ENCODE results near the gene ZNF221. TPM values are rescaled to one million over a fixed set of nuclear protein-coding genes. Genes with fewer than 3 reads are reported as not detected.
"Not testable (repeated sequence)": the region's sequence is repeated elsewhere in the genome, so short reads cannot be mapped to it uniquely, and the experiment has no call there.

ZNF221 gene
- polyA plus RNA-seq, 3 donors: 0.67 to 2.6 (median 0.77) TPM

DNA sequence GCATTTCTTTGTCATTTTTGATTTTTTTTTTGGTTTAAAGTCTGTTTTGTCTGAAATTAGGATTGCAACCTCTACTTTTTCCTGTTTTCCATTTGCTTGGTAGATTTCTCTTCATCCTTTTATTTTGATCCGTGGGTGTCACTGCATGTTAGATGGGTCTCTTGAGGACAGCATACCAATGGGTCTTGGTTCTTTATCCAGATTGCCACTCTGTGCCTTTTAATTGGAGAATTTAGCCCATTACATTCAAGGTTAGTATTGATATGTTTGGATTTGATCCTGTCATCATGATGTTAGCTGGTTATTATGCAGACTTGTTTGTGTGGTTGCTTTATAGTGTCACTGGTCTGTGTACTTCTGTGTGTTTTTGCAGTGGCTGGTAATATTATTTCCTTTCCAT, 3.6 kb upstream of the ZNF221 start:
- not testable (repeated sequence) for H3K27ac ChIP-seq (ENCODE audit: low read depth, low read length)
- 0 to 3% (median 0%) methylated on average over 1 of the region's 1 CpG for WGBS, 3 donors

DNA sequence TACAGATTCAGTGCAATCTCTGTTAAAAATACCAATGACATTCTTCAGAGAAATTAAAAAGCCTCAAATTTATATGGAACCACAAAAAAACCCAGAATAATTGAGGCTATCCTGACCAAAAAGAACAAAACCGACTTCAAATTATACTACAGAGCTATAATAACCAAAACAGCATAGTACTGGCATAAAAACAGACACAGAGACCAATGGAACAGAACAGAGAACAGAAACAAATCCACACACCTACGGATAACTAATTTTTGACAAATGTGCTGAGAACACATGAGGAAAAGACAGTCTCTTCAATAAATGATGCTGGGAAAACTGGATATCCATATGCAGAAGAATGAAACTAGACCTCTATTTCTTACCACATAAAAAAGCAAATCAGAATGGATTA, 1.2 kb upstream of the ZNF221 start:
- H3K27ac ChIP-seq (ENCODE audit: low read depth, low read length): not testable (repeated sequence)
- 81 to 92% (median 91%) methylated on average over 2 of the region's 2 CpGs for WGBS, 3 donors

DNA sequence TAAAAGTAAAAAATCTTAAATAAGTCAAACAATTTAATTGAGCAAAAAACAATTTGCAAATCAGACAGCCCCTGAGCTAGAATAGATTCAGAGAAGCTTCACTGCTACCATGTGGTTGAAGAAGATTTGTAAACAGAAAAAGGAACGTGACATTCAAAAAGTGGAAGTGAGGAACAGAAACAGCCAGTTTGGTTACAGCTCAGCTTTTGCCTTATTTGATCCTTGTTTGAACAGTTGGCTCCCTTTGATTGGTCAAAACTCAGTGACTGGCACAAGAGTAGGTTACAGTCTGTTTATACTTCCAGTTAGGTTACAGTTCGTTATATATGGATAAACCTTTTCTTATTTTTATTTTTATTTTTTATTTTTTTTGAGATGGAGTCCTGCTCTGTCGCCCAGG, 5.8 kb downstream of the ZNF221 start:
- no peak overlapping the region for H3K27ac ChIP-seq (ENCODE audit: low read depth, low read length)
- 85 to 92% (median 86%) methylated on average over 3 of the region's 3 CpGs for WGBS, 3 donors

DNA sequence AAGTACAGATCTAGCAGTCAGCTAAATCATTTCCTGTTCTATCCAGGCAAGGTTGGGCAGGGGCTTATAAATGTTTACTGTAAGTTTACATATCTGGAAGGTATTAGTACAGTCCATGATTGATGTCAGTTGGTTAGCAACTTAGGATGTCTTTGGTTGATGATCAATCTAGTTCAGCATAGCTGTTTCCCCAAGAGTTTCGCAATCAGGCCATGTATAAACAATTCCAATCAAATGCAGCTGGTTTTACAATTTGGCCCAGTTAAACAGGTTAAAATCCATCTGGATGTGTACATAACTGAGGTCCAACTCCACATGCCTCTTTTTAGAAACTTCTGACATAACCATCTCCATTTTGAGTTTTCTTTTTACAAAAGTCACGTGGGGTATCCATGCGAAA, 6.9 kb downstream of the ZNF221 start:
- H3K27ac ChIP-seq (ENCODE audit: low read depth, low read length): no peak overlapping the region
- WGBS, 3 donors: 90 to 97% (median 96%) methylated on average over 3 of the region's 3 CpGs

DNA sequence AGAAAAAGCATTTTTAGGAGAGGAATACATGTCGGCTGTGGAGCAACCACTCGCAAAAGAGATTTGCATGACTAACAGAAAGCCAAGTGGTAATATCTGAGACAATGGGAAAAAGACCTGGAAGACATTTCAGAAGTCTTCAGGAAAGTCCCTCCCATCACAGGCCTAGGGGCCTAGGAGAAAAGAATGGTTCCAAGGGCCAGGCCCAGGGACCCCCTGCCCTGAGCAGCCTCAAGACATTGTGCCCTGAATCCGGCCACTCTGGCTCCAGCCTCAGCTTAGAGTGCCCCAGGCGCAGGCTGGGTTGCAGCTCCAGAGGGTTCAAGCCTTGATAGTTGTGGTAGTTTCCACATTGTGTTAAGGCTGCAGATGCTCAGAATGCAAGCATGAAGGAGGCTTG, 9.4 kb downstream of the ZNF221 start:
- WGBS, 3 donors: 71 to 73% (median 72%) methylated on average over 4 of the region's 4 CpGs
- H3K27ac ChIP-seq (ENCODE audit: low read depth, low read length): no peak overlapping the region

DNA sequence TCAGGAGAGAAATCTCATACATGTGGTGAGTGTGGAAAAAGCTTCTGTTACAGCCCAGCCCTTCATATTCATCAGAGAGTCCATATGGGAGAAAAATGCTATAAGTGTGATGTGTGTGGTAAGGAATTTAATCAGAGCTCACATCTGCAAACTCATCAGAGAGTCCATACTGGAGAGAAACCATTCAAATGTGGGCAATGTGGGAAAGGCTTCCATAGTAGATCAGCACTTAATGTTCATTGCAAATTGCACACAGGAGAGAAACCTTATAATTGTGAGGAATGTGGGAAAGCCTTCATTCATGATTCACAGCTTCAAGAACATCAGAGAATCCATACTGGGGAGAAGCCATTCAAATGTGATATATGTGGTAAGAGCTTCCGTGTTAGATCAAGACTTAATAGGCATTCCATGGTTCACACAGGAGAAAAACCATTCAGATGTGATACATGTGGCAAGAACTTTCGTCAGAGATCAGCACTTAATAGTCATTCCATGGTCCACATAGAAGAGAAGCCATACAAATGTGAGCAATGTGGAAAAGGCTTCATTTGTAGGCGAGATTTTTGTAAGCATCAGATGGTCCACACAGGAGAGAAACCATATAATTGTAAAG, 15.2 kb downstream of the ZNF221 start:
- H3K27ac ChIP-seq (ENCODE audit: low read depth, low read length): no peak overlapping the region
- WGBS, 3 donors: 95 to 97% (median 96%) methylated on average over 3 of the region's 3 CpGs

DNA sequence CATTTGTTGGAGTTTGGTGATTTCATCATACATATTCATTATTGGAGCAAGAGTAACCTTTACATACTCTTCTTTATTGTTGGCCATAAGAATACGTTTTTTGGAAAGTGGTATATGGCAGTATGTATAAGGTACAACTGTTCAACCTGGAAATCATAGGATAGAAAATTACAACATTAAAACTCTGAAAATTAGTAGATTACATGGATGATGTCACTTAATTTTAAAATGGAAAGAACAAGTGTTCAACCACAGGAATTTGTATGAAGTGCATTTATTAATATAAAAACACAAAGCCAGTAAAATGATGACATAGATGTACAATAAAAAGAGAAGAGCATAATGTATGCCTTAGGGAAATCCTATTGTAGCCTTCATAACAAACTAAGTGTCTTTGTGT, 25.7 kb downstream of the ZNF221 start:
- 87 to 92% (median 90%) methylated on average over 1 of the region's 1 CpG for WGBS, 3 donors
- no peak overlapping the region for H3K27ac ChIP-seq (ENCODE audit: low read depth, low read length)

DNA sequence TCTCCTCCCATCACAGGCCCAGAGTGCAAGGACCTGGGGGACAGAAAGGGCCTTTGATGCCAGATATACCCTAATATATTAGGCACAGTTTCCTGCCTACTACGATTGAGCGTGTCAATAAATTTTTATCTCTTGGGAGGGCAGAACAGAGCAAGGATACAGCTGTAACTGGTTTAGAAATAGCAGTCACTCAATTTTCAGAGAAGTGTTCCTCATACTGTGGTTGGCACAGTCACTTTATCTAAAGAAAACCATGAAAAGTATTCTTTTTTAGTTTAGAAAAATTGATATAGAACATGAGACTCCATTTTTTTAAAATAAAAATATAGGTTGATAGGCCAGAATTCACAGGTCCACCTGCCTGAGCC, 32.5 kb downstream of the ZNF221 start:
- WGBS, 3 donors: 54 to 62% (median 57%) methylated on average over 2 of the region's 2 CpGs
- no peak overlapping the region for H3K27ac ChIP-seq (ENCODE audit: low read depth, low read length)

DNA sequence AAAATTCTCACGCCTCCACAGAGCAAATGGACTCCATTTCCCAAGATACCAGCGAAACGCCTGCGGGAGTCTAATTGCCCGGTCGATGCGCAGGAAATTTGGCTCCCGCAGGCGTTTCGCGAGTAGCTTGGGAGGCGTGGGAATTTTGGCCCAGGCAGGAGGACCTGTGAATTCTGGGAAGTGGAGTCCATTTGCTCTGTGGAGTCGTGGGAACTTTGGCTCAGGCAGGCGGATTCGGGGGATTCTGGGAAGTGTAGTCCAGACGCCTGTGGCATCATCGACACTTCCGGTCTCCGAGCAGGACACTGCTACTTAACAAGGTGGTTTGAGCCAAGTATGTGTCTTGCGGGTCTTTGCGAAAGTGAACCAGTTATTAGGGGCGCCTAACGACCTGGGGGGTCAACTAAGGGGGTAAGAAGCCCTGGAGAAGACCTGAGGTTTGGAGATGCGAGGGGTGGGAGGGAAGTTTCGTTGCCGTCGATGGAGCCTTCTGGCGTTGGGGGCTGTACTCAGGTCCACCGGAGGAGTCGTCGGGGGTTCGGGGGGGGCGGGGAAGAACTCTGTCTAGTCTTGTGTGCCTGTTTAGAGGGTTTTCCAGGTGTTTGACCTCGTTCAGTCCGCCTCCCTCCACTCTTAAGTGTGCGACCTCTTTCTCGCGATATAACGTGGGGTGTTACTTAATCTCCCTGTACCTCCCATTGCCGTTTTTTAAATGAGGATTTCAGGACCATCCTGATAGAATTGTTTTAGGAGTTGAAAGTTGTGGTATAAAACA, 33.1 kb downstream of the ZNF221 start, which contains the start of gene ZNF155:
Gene ZNF155, plus strand, starts transcription at position 277 of the 775 bp plus-strand sequence. CDS start 4,356 bp downstream, outside the sequence.
- H3K27ac ChIP-seq (ENCODE audit: low read depth, low read length): no peak within 1 kb of the TSS
- 0 to 1% (median 1%) methylated on average over 40 of the region's 40 CpGs for WGBS, 3 donors

DNA sequence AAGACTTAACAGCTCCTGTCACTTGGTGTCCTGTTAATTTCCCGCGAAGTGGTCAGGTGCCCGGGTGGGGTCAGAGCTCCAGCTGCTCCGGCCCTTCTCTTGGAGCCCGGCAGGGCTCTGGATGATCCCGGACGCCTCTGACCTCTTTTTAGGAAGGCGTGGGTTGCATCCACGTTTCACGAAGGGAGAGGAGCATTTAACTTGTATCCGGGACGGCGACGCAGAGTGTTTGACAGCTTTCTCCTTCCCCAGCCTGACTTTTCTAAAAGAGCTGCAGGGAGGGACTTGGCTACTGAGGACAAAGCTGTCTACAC, 33.6 kb downstream of the ZNF221 start:
- no peak overlapping the region for H3K27ac ChIP-seq (ENCODE audit: low read depth, low read length)

DNA sequence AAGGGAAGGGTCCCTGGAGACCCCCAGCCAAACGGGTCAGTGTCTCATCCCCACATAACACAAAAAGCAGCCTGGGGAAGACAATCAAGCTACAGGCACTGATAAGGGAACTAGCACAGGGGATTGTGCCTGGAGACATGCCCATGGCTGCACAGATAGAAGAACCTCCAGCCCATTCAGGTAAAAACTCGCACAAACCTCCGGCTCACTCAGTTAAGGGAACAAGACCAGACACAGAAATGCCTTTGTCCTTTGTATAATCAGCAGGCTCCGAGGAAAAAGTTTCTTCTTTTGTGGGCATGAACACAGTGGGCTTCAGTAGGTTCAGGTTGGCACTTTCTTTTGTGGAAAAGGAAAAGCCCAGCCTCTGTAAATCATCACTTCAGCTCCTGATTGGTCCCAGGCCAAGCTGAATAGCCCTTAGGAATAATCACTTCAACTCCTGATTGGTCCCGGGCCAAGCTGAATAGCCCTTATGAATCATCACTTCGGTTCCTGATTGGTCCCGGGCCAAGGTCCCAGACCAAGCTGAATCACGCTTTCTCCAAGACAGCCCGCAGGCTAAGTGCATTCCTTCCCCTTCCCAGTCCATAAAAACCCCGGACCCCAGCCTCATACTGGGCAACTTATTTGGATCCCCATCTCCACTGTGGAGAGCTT, 46.7 kb downstream of the ZNF221 start:
- WGBS, 3 donors: 89 to 93% (median 90%) methylated on average over 10 of the region's 10 CpGs
- no peak overlapping the region for H3K27ac ChIP-seq (ENCODE audit: low read depth, low read length)

More for the DNA sequence above, 33.6 kb downstream of the ZNF221 start:
- 1 to 6% (median 3%) methylated on average over 14 of the region's 14 CpGs for WGBS, 3 donors

DNA sequence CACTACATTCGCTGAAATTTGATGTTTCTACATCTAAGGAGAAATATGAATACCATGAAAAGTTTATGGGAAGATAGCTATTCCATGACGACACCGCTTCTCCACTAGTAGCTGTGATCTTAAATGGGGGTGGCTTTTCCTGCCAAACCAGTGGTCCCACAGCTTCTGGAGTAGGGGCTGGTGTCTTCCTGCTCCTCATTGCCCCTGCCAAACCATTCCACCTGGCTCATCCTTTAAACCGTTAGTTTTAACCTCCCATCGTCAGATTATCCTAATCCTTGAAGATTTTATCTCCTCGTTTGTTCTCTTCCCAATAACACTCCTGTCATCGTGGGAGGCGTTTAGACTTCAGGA, 51.2 kb downstream of the ZNF221 start:
- WGBS, 3 donors: 6 to 13% (median 10%) methylated on average over 8 of the region's 8 CpGs
- no peak overlapping the region for H3K27ac ChIP-seq (ENCODE audit: low read depth, low read length)

DNA sequence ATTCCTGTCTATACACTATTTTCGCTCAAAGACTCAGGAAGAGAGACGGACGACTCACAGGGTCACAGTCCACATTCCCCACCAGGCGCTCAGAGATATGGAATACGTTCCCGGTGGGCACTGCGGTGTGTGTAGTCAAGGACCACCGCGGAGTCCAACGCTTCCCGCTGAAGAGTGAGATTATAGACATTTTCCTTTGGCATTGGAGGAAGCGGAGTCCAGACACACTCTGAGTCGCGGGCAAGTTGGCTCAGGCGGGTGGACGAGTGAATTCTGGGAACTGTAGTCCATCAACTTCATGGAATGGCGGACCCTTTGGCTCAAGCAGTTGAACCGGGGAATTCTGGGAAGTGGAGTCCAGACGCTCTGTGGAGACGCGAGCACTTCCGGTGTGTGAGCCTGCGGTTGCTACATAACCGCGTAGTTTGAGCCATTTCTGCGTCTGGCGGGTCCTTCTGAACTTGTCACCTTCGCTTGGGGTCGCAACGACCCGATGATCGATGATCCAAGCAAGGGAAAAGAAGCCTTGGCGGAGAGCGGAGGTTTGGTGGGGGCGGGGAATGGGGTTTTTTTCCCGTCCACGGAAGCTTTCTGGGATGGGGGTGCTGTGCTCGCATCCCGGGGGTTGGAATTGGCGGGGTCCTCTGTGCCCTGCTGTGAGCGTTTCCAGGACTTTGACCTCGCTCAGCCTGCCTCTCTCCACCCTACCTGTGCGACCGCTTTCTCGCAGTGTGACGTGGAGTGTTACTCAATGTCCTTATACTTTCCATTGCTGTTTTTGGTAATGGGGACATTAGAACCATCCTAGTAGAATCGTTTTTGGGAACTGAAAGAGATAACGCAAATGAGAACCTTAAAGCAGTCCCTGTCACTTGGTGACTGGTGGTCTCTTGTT, 51.8 kb downstream of the ZNF221 start, which contains the start of gene ZNF230:
Gene ZNF230, plus strand, starts transcription at position 392 of the 895 bp plus-strand sequence. CDS start 4,122 bp downstream, outside the sequence.
- WGBS, 3 donors: 0% methylated on average over 48 of the region's 48 CpGs

DNA sequence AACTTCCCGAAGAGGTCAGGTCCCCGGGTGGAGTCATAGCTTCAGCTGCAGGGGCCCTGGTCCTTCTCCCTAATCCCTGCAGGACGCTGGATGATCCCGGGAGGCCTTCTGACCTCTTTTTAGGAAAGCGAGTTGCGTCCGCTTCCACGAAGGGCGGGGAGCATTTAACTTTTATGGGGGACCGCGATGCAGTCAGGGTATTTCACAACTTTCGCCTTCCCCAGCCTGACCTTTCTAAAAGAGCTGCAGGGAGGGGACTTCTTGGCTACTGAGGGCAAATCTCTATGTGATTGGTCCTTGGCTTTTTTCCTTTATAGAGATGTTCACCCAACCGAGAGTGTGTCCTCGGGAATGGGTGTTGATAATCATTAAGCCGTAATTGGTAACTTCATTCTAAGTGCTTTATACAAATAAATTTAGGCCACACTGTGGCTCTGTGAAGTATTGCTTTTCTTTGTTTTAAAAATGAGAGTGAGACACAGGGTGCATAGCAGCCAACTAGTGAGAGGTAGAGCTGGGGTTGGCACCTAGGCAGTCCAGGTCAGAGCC, 52.5 kb downstream of the ZNF221 start:
- WGBS, 3 donors: 1 to 5% (median 4%) methylated on average over 15 of the region's 15 CpGs
- H3K27ac ChIP-seq (ENCODE audit: low read depth, low read length): no peak overlapping the region

More for the DNA sequence above, 51.8 kb downstream of the ZNF221 start, which contains the start of gene ZNF230:
- no peak within 1 kb of the TSS for H3K27ac ChIP-seq (ENCODE audit: low read depth, low read length)

DNA sequence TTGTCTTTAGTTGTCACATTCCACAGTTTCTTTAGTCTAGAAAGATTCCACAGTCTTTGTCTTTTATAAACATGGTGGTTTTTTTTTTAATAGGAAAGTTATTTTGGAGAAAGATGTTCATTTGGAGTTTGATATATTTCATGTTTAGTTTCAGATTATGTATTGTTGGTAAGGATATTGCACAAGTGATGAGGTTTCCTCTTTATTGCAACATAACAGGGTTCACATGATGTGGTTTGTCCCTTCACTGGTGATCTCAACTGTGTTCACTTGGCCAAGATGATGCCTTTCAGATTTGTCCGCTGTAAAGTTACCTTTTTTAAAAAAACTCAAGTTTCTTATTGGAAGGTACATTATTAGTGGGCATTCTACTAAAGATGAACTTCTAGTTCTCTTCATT, 54.9 kb downstream of the ZNF221 start:
- WGBS, 3 donors: 63 to 97% (median 78%) methylated on average over 1 of the region's 1 CpG
- H3K27ac ChIP-seq (ENCODE audit: low read depth, low read length): no peak overlapping the region

DNA sequence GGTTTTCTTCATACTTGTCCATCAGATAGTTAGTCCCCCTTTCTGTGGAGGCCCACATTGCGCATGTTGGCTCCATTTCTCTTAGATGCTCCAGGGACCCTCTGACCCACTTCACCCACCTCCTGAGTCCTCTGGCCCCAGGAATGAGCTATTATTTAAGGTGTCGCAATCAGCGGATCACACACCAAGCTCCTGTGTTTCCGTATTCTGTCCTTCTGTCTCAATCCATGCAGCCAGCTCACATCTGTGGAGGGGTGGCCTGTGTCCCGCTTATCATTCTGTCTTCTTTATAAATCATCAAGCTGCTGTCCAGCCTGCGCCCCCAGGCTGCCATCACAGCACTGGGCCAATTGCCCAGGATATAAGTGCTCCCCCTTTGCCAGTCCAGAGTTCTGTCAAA, 56.4 kb downstream of the ZNF221 start:
- no peak overlapping the region for H3K27ac ChIP-seq (ENCODE audit: low read depth, low read length)
- WGBS, 3 donors: 96 to 99% (median 98%) methylated on average over 6 of the region's 6 CpGs

DNA sequence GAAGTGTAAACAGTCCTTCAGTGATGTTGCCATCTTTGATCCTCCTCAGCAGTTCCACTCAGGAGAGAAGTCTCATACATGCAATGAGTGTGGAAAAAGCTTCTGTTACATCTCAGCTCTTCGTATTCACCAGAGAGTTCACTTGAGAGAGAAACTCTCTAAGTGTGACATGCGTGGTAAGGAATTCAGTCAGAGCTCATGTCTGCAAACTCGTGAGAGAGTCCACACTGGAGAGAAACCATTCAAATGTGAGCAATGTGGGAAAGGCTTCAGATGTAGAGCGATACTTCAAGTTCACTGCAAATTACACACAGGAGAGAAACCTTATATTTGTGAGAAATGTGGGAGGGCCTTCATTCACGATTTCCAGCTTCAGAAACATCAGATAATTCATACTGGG, 59.4 kb downstream of the ZNF221 start:
- WGBS, 3 donors: 94 to 97% (median 96%) methylated on average over 5 of the region's 5 CpGs

More for the DNA sequence above, 59.4 kb downstream of the ZNF221 start:
- no peak overlapping the region for H3K27ac ChIP-seq (ENCODE audit: low read depth, low read length)
